HL-60/S4 treated with phorbol 12-myristate 13-acetate at 8.2 ng/mL for 4 days and 3 days (cell line): Measurements from ENCODE around the gene CCNG2.

Source experiments
- in situ Hi-C: fragments of 300-500 bp; cut with MboI; formaldehyde crosslinking; loops from 2 replicates; pipeline ENCODE4 v1.15.0; 2022; ENCODE audit warnings: low sequenced_read_pairs

Gene CCNG2

DNA sequence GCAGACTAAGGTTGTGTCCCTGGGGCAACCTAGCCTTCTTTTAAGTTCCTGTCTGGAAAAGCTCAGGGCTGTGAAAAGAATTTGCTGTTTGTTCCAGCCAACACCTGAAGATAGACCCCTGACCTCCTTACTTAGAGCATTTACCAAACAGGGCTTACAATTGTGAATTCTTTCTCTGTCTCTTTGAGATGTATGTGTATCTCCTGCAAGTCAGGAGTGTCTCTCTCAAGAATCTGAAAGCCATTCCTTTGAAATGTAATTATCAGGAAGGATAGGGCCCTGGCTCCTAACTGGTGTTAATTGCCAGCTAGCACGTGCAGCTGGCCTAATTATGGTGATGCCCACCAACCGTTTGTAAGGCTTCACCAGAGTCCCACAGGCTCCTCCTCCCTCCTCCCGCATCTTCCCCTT lies 18.2 kb downstream of the CCNG2 start:
- in situ Hi-C loops = no loop called here

DNA sequence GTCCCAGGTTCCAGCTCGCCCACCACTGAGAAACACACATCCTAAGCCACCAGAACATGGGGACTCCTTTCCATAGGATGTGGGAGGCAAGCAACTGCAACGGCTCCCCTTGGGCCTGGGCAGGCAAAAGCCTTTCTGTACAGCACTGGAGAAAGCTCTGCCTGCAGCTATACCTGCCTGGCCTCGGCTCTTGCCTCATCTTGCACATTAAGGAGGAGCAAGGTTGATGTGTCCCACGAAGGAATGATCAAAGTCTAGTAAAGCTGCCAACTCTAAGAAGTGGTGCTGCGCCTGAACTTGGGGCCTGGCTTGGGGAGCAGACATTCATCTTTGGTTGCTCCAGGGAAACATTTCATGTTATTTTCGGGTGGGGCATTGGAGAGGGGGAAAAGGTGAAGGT lies 19.6 kb downstream of the CCNG2 start:
- in situ Hi-C loops = no loop called here

DNA sequence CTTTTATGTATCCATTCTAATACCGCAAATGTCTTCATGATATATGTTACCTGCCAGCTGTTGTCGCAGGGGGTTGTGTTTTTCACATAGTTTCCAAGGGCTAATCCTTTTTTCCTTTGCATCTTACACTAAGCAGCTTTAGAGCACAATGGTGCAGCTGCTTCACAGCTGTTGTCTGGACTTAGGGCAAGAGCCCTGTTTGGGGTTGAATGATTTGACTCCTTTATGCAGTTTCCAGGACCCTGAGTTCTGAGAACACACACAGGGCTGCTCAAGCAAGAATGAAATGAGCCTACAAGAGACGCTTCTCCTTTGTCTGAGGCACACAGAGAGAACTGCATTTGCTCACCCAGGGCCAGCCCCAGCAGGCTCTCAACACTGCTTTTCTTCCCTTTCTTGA lies 20.2 kb downstream of the CCNG2 start:
- in situ Hi-C loops = no loop called here

DNA sequence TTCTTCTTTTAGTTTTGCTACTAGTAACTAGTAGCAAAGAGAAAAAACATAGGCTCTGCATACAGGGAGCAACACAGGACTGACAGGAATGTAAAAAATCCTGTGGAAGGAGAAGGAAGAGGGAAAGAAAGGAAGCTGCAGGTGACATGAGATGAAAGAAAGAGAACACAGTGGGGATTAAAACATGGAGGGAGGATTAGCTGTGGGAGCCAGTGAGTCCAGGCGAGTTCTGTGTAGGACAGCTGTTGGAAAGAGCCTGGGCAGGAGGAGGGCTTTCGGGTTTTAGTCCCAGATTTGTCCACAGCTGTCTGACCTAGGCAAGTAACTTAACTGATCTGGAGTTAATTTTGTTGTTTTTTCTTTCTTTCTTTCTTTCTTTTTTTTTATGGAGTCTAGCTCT lies 21.6 kb downstream of the CCNG2 start:
- in situ Hi-C loops = no loop called here

DNA sequence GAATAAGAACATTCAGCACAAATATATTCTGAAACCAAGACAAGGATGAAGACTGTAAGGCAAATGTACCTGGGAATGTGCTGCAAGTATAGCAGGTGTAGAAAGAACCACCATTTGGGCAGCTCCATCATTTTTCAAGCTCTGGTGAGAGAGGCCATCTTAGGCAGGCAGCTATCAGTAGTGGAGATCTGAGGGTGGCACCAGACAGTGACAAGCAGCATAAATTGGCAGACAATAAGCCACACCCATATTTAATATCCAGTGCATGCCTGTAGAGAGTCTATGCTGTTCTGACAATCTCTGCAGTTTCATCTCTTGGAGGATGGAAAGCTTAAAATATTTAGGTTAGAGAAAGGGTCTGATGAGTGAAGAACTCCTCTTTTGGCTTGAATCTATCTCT lies 22.5 kb downstream of the CCNG2 start:
- in situ Hi-C loops = no loop called here

DNA sequence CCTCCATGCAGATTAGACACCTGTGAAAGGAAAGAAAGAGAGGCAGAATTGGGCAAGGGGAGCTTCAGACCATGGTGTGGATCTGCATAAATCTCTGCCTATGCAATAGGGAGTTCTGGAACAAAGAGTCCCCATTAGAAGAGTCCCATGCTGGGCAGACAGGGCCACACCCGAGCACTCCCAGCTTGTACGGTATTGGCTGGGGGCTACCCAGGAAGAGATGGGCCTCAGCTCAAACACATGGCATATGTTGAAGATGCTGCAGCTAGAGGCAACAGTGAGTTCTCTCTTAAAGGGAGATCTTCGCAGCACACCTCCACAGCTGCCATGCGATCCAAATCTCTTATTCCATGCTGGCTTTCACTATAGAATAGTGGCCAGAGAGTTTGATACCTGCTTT lies 24.7 kb downstream of the CCNG2 start:
- in situ Hi-C loops = no loop called here

DNA sequence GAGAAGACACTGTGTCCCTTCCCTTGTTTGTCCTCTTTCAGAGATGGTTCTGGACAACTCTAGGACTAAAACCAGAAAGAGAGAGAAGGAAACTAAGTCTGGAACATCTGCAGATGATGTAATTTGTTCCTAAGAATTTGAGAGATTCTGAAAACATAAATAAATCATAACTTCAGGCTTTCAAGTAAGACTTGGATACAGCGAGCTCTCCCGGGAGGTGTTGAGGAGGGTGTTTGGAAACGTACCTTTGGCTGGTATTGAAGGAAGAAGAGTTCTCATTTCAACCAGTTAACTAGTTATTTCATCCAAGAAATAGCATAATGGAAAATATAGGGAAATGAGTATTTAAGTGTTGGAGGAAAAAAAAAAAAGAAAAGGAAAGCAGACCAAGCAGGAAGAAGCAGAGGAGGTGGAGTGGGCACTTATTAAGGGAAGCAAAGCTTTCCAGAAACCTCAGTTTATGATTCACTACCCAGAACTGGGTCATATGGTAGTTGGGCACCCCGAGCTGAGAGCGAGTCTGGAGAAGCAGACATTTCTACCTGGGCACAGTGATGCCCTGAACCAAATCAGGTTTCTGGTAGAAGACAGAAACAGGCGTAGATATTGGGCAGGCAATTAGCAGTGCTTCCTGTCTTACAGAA lies 26.9 kb downstream of the CCNG2 start:
- in situ Hi-C loops = no loop called here

DNA sequence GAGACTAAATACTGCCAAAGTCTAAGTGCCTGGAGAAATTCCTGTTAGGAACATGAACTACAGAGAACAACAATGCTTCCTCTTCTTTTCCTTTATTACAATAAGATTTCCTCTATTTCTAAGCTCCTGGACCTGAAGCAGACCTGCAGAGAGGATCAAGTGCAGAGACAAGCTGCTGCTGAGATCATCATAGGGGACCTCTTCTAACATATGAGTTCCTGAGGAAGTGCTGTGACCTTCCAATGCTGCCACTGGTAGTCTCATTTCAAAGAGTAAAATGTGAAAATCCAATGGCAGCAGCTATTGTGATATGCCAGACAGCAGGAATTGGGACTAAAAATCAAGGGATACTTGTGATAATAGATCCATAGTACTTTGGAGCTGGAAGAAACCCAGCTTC lies 28.0 kb downstream of the CCNG2 start:
- in situ Hi-C loops = no loop called here

DNA sequence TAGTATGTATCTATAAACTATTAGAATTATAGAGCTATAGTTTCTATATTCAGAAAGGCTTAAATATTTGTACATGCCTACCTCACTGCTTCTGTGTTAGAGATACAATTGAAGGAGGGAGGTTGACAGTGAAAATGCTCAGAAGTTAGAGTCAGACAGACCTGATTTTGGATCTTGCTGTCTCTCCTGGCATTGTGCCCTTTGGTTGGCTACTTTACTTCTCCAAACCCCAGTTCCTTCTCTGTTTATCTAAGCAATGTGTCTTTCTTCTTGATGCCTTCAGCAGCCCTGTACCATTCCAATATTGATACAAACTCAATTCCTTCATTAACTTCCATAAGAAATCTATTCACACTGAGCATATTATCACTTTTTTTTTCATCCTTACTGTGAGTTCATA lies 28.7 kb downstream of the CCNG2 start:
- in situ Hi-C loops = no loop called here

DNA sequence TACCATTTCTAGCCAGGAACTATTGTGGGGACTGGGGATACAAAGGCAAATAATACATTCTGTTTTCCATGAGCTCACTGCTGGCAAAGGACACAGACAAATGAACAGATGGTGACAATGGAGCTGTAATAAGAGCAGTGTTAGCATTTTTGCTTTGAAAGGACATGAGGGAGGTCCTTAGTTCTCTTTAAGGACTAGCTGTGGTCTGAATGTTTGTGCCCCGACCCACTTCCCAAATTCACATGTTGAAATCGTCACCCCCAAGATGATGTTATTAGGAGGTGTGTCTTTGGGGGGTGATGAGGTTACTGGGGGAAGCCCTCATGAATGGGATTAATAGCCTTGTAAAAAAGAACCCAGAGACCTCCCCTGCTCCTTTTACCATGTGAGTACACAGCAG lies 30.3 kb downstream of the CCNG2 start:
- in situ Hi-C loops = no loop called here

DNA sequence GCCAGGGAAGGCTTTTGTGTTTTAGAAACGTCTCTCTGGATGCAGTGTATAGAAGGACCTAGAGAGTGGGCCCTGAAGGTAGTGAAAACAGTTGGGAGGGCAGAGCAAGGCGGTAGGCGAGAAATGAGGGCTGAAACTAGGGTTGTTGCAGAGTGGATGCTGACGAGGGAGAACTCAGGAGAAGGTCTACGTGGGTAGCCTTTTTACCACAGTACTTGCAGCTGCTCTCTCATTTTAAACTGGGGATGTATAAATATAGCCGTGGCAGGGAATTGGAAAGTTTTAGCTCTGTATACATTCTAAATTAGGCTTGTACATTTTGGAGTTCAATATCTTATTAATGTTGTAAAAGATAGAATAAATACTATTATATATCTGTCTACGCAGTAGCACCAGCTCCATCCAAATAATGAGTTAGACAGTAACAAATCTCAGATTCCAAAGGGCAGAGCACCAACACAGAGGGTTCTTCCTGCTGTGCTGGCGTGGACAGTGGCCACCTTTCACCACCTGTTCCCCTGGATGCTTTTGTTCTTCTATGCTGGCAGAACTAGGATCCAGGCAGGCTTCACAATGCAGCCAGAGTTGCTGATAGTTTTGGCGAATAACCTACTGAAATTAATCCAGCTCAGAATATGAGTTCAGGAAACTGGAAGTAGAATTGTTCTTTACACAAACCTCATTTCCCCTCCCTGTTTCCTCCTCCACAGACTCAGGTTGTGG lies 31.7 kb downstream of the CCNG2 start:
- in situ Hi-C loops = no loop called here

DNA sequence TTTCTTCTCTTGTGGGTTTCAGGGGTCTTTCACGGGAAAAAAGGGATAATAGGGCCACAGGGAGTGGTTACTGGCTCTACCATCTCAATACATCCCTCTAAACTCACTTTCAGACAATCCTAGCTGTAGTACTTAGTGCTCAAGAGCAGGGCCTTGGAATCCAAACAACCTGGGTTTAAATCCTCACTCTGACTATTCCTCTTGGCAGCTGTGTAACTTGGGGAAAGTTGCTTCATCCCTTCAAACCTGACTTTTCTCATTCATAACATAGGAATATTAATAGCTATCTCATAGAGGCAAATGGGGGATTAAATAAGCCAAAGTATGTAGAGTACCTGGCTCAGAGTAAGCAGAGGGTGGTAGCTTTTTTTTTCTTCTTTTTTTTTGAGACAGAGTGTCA lies 32.4 kb downstream of the CCNG2 start:
- in situ Hi-C loops = no loop called here

DNA sequence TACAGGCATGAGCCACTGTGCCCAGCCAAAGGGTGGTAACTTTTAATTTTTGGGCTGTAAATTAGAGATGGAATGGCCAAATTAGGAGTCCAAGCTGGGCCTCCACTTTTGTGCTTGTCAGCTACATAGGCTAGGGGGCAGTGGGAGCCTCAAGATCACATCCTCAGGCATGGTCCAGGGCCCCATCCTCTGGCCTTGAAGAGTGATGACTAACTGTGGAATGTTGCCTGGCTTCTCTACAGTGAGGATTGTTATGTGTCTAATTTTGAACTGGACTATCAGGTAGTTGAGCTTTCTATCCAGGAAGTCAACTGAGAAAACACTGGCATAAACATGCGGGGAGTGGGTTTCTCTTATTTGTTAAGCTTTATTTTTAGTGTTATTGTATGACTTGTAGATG lies 33.0 kb downstream of the CCNG2 start:
- in situ Hi-C loops = loop anchor here (10.0 kb wide), 1 partner anchor 145 kb away; no protein-coding TSS in a partner anchor

DNA sequence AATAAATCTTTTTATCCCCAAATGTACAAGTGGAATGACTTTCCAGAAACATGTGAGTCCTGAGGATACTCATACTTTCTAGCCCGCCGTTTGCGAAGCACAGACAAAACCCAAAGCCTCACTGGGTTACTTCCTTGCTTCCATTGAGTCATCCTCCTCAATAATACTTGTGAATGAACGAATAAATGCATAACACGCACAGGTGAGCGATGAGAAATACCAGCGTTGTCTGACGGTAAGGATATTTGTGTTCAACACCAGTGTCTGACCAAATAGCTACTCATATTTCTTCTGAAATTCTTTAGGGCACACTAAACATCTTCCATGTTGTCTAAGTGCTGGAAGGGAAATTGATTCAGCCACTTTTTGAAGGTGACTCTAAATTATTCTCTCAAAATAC lies 36.0 kb downstream of the CCNG2 start:
- in situ Hi-C loops = loop anchor here (10.0 kb wide), 1 partner anchor 148 kb away; no protein-coding TSS in a partner anchor

DNA sequence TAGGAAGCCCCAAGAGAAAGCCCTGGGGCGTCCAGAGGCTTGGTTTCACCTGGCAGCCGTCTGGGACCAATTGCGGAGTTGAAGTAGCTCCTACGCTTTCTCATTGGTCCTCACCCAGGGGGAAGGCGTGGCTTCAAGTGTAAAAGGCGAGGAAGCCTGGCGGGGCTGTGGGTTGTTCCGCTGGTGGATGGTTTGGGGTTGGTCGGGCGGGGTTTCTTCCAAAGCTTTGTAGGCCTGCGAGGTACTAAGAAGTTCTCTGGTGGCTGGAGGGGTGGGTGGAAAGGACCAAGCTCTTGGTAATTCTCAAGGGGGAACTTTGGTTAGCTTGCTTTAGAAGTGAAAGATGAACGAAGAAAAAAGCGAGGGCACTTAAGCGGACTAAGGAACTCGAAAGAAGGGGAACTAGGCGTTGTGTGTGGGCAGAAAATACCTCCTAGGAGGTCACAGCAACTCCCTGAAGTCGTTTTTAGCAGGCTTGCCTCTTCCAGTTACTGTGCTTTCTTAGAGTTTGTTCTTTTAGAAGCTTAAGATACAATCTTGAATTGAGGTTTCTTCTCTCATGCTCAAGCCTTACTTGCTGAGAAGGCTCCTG lies 36.6 kb downstream of the CCNG2 start:
- in situ Hi-C loops = loop anchor here (10.0 kb wide), 1 partner anchor 149 kb away; no protein-coding TSS in a partner anchor

DNA sequence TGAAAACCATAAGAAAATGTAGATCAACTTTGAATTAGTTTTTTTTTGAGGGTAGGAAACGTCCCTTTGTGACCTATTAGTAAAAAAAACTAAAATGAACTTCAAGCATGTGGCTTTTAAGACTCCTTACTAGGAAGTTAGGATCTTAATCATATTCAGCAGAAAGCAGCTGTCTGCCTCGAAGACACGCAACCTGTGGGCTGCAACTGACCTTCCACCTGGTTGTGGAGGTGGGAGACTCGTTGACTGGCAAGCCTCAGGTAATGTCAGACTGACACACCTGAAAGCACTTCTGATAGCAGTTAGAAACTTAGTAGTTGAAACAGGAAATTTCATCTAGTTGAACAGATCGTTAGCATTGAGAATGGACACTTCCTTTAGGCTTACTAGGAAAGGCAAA lies 37.4 kb downstream of the CCNG2 start:
- in situ Hi-C loops = loop anchor here (10.0 kb wide), 1 partner anchor 150 kb away; no protein-coding TSS in a partner anchor

DNA sequence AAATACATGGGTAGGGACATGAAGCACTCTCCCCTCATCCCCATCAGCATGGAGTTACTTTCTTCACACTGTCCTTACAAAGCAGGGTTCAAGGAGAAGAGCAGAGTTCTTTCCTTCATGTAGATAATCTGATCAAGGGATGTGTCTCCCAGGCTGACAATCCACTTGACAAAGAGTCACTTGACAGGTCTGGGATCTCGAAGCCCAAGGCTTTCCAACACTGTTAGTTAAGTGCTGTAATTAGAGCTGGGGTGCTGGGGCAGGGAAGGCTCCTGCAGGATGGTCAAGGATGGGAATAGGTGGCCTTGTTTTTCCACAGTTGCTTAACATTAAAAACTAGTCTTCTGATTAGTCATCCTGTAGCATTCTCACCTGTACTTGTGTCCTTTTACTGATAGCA lies 38.0 kb downstream of the CCNG2 start:
- in situ Hi-C loops = loop anchor here (10.0 kb wide), 1 partner anchor 150 kb away; no protein-coding TSS in a partner anchor

DNA sequence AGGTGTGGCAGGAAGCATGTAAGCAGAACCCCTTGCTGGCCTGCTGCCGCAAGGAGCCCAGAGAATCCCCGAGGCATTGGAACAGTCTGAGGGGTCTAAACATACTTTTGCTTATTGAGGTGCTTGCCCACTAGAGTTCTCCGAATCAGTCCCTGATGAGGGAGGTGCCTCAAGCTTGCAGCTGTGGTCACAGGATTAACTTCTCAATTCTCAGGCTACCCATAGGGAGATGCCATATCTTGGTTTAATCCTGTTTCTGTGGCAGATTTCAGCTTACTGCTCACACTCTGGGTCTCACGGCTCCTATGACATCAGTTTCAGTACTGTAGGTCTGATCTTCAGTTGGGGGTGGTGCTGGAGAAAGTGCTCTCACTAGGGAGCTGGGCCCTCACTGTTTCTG lies 39.9 kb downstream of the CCNG2 start:
- in situ Hi-C loops = loop anchor here (10.0 kb wide), 1 partner anchor 152 kb away; no protein-coding TSS in a partner anchor

DNA sequence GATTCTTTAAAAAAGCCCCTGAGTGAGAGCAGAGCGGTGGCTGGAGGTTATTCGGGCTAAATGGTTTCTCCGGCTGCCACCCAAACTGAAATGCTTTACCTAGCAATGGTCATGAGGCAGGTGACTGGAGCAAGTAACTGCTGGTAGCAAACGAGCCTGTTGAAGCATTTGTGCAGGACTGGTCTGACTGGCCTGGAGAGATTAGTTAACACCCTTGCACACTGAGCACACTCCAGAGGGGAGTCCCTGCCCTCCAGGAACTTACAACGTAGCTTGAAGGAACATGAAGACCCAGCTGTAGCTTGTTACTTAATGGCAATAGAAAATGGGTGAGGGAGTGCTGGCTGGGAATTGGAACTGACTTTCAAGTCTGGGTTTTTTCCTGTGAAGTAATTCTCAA lies 40.4 kb downstream of the CCNG2 start:
- in situ Hi-C loops = loop anchor here (10.0 kb wide), 1 partner anchor 153 kb away; no protein-coding TSS in a partner anchor

DNA sequence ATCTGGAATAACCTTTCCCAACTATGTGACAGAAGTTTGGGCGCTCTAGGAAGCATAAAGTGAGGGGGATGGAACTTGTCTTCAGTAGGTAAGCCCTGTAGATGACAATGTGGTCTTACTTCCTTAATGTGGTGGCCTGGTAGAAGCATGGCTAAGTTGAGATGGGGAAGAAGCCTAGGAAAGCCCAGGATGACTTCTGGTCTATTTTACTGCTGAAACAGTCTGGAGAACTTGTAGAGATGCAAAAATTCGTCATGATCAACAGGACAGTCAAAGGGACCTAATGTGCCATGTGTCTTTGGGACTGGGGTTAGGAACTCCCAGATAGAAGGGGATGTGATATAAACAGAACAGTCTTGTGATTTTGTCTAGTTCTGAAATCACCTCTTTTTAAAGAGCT lies 40.8 kb downstream of the CCNG2 start:
- in situ Hi-C loops = loop anchor here (10.0 kb wide), 1 partner anchor 153 kb away; no protein-coding TSS in a partner anchor

DNA sequence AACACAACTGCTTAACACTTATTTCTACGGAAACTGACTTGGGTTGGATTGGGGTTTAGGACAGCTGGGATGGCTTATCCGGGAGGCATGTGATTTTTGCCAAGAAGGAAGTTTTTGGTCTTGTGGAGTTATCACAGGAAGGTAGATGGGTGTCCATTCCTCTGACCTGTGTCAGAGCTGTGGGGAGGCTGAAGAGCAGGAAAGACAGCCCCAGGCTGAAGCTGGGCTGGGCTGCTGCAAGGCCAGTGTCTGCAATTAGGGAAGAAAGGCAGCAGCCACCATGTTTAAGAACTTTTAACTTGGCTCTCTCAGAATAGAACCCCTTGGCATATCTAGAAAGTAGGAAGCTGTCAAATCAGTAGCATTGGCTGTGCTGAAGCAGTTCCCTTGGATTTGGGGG lies 42.3 kb downstream of the CCNG2 start:
- in situ Hi-C loops = loop anchor here (10.0 kb wide), 1 partner anchor 154 kb away; no protein-coding TSS in a partner anchor

DNA sequence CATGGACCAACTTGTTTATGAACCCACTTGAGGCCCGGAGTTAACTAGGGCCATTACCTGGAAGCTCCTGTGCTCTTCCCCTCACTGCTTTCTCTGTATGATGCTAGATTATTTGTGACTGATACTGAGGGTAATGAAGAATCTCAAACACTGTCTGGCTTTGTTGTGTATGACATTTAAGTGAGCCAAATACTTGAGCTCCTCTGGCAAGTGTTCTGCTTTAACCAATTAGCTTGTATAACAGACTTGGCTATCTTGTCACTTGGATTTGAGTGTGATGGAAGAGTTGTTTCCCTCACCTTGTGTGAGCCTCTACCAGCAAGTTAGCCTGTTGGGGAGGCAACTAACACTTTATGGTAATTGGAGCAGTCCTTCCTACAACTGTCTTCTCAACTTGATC lies 42.7 kb downstream of the CCNG2 start:
- in situ Hi-C loops = loop anchor here (10.0 kb wide), 1 partner anchor 155 kb away; no protein-coding TSS in a partner anchor
